Fibroblast of lung (primary cell): Measurements from ENCODE around the gene SCRN2.

Experiments
- EZH2 ChIP-seq: IDR thresholded peaks from 2 replicates; pipeline ENCODE4 v1.5.1; 2012; ENCODE audit warnings: low read length, control low read depth, mild to moderate bottlenecking; ENCODE audit errors: missing control alignments
- TF ChIP-seq, protein P1 (sequence below), 2 donors: IDR thresholded peaks in 1 of 2; conservative IDR thresholded peaks in 1 of 2; 1 replicate in 1 of 2; 2 replicates in 1 of 2; pipeline ENCODE4 v1.5.1; 2011 to 2012; ENCODE audit warnings: low read length in 2 of 2, control low read depth in 1 of 2, inconsistent platforms in 1 of 2, low read depth in 1 of 2, mild to moderate bottlenecking in 1 of 2

DNA sequence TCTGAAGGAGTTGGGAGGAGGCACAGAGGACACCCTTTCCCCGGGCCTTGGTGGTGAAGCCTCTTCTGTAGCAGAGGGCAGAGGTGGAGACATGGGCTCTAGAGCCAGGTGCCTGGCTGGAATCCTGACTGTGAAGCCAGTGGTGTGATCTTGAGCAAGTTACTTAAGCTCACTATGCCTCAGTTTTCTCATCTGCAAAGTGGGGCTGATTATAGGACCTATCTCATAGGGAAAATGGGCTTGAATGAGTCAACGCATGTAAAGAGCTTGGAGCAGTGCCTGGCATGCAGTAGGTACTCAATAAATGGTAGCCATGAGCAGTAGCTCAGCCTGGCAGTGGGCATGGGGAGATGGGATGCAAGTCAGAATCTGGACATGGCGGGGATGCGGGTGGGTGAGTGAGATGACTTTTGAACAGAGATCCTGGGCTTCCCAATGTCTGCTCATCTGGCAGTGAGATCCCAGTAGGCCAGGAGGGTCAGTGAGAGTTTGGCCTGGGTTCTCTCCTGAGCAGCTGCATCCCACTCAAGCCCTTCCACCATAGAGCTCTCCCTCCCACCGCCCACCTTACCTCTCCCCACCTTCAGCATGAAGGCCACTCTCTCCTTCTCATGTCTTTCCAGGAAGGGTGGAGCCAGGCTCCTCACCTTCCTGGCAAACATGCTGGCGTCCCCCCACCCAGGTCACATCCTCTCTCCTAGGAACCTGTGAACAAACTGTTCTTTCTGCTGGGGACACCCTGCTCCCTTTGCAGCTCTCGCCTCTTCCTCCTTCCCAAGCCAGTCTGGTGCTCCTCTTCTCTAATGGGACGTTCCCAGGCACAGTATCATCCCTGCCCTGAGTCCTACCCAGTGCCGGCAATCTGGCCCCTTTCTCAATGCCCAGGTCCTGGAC is 41.9 kb upstream of the SCRN2 start:
- TF ChIP-seq, protein P1, sequence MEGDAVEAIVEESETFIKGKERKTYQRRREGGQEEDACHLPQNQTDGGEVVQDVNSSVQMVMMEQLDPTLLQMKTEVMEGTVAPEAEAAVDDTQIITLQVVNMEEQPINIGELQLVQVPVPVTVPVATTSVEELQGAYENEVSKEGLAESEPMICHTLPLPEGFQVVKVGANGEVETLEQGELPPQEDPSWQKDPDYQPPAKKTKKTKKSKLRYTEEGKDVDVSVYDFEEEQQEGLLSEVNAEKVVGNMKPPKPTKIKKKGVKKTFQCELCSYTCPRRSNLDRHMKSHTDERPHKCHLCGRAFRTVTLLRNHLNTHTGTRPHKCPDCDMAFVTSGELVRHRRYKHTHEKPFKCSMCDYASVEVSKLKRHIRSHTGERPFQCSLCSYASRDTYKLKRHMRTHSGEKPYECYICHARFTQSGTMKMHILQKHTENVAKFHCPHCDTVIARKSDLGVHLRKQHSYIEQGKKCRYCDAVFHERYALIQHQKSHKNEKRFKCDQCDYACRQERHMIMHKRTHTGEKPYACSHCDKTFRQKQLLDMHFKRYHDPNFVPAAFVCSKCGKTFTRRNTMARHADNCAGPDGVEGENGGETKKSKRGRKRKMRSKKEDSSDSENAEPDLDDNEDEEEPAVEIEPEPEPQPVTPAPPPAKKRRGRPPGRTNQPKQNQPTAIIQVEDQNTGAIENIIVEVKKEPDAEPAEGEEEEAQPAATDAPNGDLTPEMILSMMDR (conservative IDR thresholded peaks at IDR 0.05 in 1 of 2, IDR thresholded peaks at IDR 0.05 in 1 of 2; ENCODE audit: low read depth in 1 of 2, low read length in 2 of 2), result no peak
- no peak for TF ChIP-seq EZH2
